Measurements from ENCODE around the gene ARSG. TPM values are rescaled to one million over a fixed set of nuclear protein-coding genes. Genes with fewer than 3 reads are reported as not detected.
"Not testable (repeated sequence)": the region's sequence is repeated elsewhere in the genome, so short reads cannot be mapped to it uniquely, and the experiment has no call there.

The ARSG gene
- total and polyA plus RNA-seq, 2 of the 4 experiments (the other 2 are of a cell fraction), result 2.9 to 3.0 TPM

DNA sequence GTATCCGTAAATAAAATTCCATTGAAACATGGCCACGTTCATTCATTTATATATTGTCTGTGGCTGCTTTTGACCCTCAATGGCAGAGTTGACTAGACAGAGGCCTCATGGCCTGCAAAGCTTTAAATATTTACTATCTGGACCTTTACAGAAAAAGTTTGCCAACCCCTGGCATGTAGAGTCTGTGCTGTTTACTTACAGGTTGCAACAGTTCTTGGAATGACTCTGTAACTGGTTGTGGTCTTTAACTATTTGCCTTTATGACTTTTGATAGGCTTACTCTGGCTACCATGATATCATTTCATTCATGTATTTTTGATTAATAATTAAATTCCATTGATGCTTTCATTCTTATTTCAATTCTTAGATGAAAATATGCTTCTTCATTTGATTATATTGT lies 25.5 kb upstream of the ARSG start:
- H4K5ac ChIP-seq (ENCODE audit: low read depth, low read length); BruUV-seq (replicated peaks); H3K9me1 ChIP-seq (ENCODE audit: insufficient read depth, low read length); H2BK20ac ChIP-seq (ENCODE audit: low read depth, low read length); H4K20me1 ChIP-seq (ENCODE audit: insufficient read depth, low read length); H3K14ac ChIP-seq (replicated peaks; ENCODE audit: low read depth, low read length); H2BK15ac ChIP-seq (ENCODE audit: low read depth, low read length); H4K8ac ChIP-seq (ENCODE audit: low read depth in 2 of 2, low read length in 2 of 2); dilution Hi-C loops (cut with HindIII; ENCODE audit: low sequenced_read_pairs, unreplicated experiment); H3K4me2 ChIP-seq (ENCODE audit: low read depth, low read length); H2BK120ac ChIP-seq (ENCODE audit: low read depth, low read length); H3K79me1 ChIP-seq (ENCODE audit: low read depth in 1 of 2, low read length in 2 of 2); H3K23ac ChIP-seq (ENCODE audit: low read depth, low read length); H2AFZ ChIP-seq (replicated peaks; ENCODE audit: low read length, poor library complexity); H3K36me3 ChIP-seq (ENCODE audit: control insufficient read depth, insufficient read depth, low read length); H3K4me1 ChIP-seq (ENCODE audit: control insufficient read depth, insufficient read depth, low read length); H3K56ac ChIP-seq (ENCODE audit: extremely low read depth, insufficient read depth, low read length); H2AK9ac ChIP-seq (replicated peaks; ENCODE audit: low read depth, low read length, poor library complexity); H3K27me3 ChIP-seq (ENCODE audit: control insufficient read depth, insufficient read depth, low read length); H2AK5ac ChIP-seq (ENCODE audit: low read depth, low read length); H3K18ac ChIP-seq (ENCODE audit: low read depth, low read length); H3K9me3 ChIP-seq (ENCODE audit: control insufficient read depth, insufficient read depth, low read length); H3K27ac ChIP-seq (ENCODE audit: insufficient read depth, low read length); H3K4me3 ChIP-seq (ENCODE audit: insufficient read depth, low read depth, low read length); H3K9ac ChIP-seq (ENCODE audit: low read depth, low read length); H3K4ac ChIP-seq (ENCODE audit: low read depth, low read length); H2BK5ac ChIP-seq (ENCODE audit: low read depth, low read length, poor library complexity, severe bottlenecking); H4K91ac ChIP-seq (ENCODE audit: insufficient read depth, low read depth, low read length): not testable (repeated sequence)
- DNase-seq (peak; percentile 29), ATAC-seq (ENCODE audit: low read depth) (peak; percentile 62)
- ChIA-PET CTCF (interaction anchor here (0.6 to 3.8 kb wide), 2 partner anchors 133 to 163 kb away, joined by 3 to 34 read pairs; no protein-coding TSS in a partner anchor), POLR2A (ENCODE audit: unreplicated experiment) (interaction anchor here (0.5 kb wide), 1 partner anchor 153 kb away, joined by 3 read pairs; no protein-coding TSS in a partner anchor)
- 0 out of 2 replicates have a peak, but pooled peaks have one; percentile 38 for TF ChIP-seq CEBPB (IDR thresholded peaks at IDR 0.05; ENCODE audit: low read depth, low read length)
- WGBS, 2 experiments (ENCODE audit: extremely low coverage in 2 of 2, insufficient read length in 1 of 2), result no CpG with 5 or more reads among the region's 2 CpGs
- intact Hi-C loops (cut with micrococcal nuclease) (loop anchor here (10.0 kb wide), 1 partner anchor 499 kb away; no protein-coding TSS in a partner anchor), in situ Hi-C loops (cut with MboI; ENCODE audit: low sequenced_read_pairs) (loop anchor here (10.0 to 25.0 kb wide), 2 partner anchors 169 to 496 kb away; no protein-coding TSS in a partner anchor)

All from IMR-90 (cell line).